Lung (tissue), 12 donors: ENCODE measurements around the gene CD164L2. TPM values are rescaled to one million over a fixed set of nuclear protein-coding genes. Genes with fewer than 3 reads are reported as not detected.

Source experiments
- ATAC-seq: fragments of 200-7000 bp; cut with Tn5 transposase; one replicate; pipeline ENCODE4 v1.9.1; 2020; ENCODE audit warnings: moderate number of reproducible peaks; ENCODE audit not compliant: insufficient read depth, low FRiP score
- DNase-seq, 3 donors: peaks; one replicate each; pipeline ENCODE4 v3.0.0-alpha.2; 2013 to 2017
- H3K27ac ChIP-seq, 2 donors: one replicate each; pipeline ENCODE4 v1.5.1; 2013; ENCODE audit warnings: mild to moderate bottlenecking in 2 of 2, moderate library complexity in 2 of 2, control low read depth in 1 of 2, inconsistent platforms in 1 of 2, low read depth in 1 of 2, low read length in 1 of 2
- H3K27me3 ChIP-seq, 3 donors: one replicate each; pipeline ENCODE4 v1.5.1; 2013; ENCODE audit warnings: low read length in 2 of 3; ENCODE audit not compliant: control insufficient read depth in 3 of 3, insufficient read depth in 3 of 3
- H3K36me3 ChIP-seq, 4 donors: one replicate each; pipeline ENCODE4 v1.5.1; 2013; ENCODE audit warnings: low read length in 4 of 4, mild to moderate bottlenecking in 1 of 4, moderate library complexity in 1 of 4; ENCODE audit not compliant: control insufficient read depth in 4 of 4, insufficient read depth in 4 of 4
- H3K4me1 ChIP-seq, 5 donors: one replicate each; pipeline ENCODE4 v1.5.1; 2013; ENCODE audit warnings: low read length in 5 of 5, mild to moderate bottlenecking in 2 of 5, moderate library complexity in 1 of 5; ENCODE audit not compliant: control insufficient read depth in 5 of 5, insufficient read depth in 5 of 5
- H3K4me3 ChIP-seq: one replicate; pipeline ENCODE4 v1.5.1; 2013; ENCODE audit warnings: mild to moderate bottlenecking, control low read depth, moderate library complexity
- H3K9ac ChIP-seq, 2 donors: one replicate each; pipeline ENCODE4 v1.5.1; 2013; ENCODE audit warnings: low read length in 2 of 2, control low read depth in 1 of 2; ENCODE audit not compliant: insufficient read depth in 1 of 2
- H3K9me3 ChIP-seq, 4 donors: one replicate each; pipeline ENCODE4 v1.5.1; 2013; ENCODE audit warnings: low read length in 3 of 4, mild to moderate bottlenecking in 1 of 4, moderate library complexity in 1 of 4; ENCODE audit not compliant: control insufficient read depth in 4 of 4, insufficient read depth in 3 of 4
- CTCF ChIP-seq: IDR thresholded peaks from 2 replicates; pipeline ENCODE4 v1.5.1; 2012; ENCODE audit warnings: mild to moderate bottlenecking; ENCODE audit errors: control extremely low read depth, extremely low read depth
- WGBS, 2 donors: extraction: QIAGEN DNeasy Blood & Tissue Kit; methylation state at CpG; one replicate each; pipeline ENCODE4 v1.1.7; 2013; 5-methylcytosine and 5-hydroxymethylcytosine counted together
- polyA plus RNA-seq, 2 donors: library from polyadenylated mRNA; stranded (reverse); fragments of 200-250 nt; gene quantifications; one replicate each; pipeline ENCODE4 v1.2.1, GENCODE V29; 2013
- total RNA-seq, 2 donors: library from RNA; depleted of rRNA in 1 of 2; stranded (reverse); fragments of >200 nt in 1 of 2; gene quantifications; one replicate each; pipeline ENCODE4 v1.2.1, GENCODE V29; 2014 to 2021
- donor health status: control.
- donor health status: control.
- donor health status: Bipolar disorder and iron deficiency.
- donor health status: healthy.
- donor health status: DM: yes; HTN: yes; CAD: no.

The CD164L2 gene
- total and polyA plus RNA-seq, 4 donors, result 6.3 to 19.8 (median 8.9) TPM

DNA sequence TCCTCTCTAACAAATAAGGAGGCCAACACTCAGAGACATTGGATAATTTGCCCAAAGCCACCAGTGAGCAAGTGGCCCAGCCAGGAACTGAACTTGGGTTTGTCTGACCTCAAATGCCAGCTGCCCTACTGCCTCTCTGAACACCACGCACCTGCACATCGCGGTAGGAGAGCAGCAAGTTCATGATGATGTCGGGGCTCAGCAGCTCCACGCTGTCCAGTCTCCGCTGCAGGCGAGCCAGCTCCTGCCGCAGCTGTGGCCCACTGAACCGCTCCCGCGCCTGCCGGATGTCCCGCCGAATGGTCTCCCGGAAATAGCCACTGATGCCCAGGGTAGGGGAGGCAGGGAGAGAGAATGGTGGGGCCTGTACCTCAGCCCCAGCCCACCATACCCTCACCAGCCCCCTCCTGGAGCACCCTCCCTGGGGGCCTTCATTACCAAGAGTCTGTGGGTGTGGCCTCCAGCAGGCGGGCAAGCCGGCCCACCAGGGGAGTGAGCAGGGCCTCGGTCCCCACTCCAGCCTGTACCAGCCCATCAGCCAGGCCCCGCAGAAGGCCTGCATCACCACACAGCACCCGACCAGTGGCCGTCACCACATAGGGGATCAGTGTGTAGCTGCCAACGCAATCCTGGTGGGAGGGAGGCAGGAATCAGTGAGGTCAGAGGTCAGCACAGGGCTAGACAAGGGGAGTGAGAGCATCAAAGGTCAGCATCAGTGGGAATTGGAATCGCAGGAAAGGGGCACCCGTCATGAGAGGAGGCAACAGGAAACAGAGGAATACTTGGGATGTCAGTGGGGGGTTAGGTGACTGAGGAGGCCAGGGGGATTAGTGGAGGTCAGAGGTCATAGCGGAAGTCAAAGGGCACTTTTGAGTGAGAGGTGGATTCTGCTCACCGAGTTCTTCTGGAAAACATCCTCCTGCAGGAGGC lies 19.1 kb downstream of the CD164L2 start:
- peaks cover 0 to 51% (median 2%) of the 10 kb centered on the region in 4 donors for H3K36me3 ChIP-seq
- no peak overlapping the region for H3K9ac ChIP-seq
- H3K27ac ChIP-seq, result no peak overlapping the region
- DNase-seq, result no peak
- peaks cover 0 to 2% (median 0%) of the 10 kb centered on the region in 3 donors for H3K27me3 ChIP-seq
- no peak for ATAC-seq
- H3K4me1 ChIP-seq, result peaks cover 0 to 17% (median 10%) of the 10 kb centered on the region in 5 donors
- H3K4me3 ChIP-seq, result no peak overlapping the region
- 92 to 95% methylated on average over 26 of the region's 26 CpGs for WGBS, 2 donors
- TF ChIP-seq CTCF, result no peak
- H3K9me3 ChIP-seq, result no peaks in the 10 kb centered on the region

DNA sequence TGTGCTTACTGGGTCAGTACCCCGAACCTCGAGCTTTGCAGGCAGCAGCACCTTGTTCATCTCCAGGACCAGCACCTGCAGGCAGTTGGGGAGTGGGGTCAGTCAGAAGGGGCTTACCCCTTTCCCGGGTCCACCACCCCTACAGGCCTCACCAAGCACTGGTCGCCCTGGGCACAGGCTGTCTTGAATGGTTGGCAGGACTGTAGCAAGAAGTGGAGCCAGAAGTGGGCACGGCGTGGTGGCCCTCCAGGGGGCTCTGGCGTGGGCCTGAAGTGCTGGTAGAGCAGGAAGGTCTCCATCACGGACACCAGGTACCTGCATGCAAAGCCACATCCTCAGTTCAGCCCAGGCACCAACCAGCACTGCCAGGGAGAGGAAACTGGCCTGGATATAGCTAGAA lies 21.6 kb downstream of the CD164L2 start:
- H3K27me3 ChIP-seq, result peaks cover 0 to 2% (median 0%) of the 10 kb centered on the region in 3 donors
- H3K4me1 ChIP-seq, result peaks cover 0 to 13% (median 10%) of the 10 kb centered on the region in 5 donors
- H3K36me3 ChIP-seq, result peaks cover 0 to 73% (median 2%) of the 10 kb centered on the region in 4 donors
- no peak overlapping the region for H3K9ac ChIP-seq
- no peak for DNase-seq
- ATAC-seq, result no peak
- WGBS, 2 donors, result 93 to 94% methylated on average over 8 of the region's 8 CpGs
- TF ChIP-seq CTCF, result no peak
- no peak overlapping the region for H3K4me3 ChIP-seq
- H3K9me3 ChIP-seq, result no peaks in the 10 kb centered on the region
- no peak overlapping the region for H3K27ac ChIP-seq

- H3K4me3 ChIP-seq, result no peak overlapping the region
- H3K9ac ChIP-seq, result no peak overlapping the region
- H3K27me3 ChIP-seq, result peaks cover 0 to 2% (median 0%) of the 10 kb centered on the region in 3 donors
- ATAC-seq, result no peak
- H3K36me3 ChIP-seq, result peaks cover 0 to 78% (median 2%) of the 10 kb centered on the region in 4 donors
- no peak for TF ChIP-seq CTCF
- 64 to 83% methylated on average over 21 of the region's 21 CpGs for WGBS, 2 donors
- H3K27ac ChIP-seq, result no peak overlapping the region
- no peak for DNase-seq
- H3K9me3 ChIP-seq, result no peaks in the 10 kb centered on the region
- H3K4me1 ChIP-seq, result peaks cover 0 to 13% (median 10%) of the 10 kb centered on the region in 5 donors
Observed at GRCh38 chr1:27361044-27361402, 22.1 kb downstream of the CD164L2 start.
